ENCODE results near the gene MOSMO. TPM values are rescaled to one million over a fixed set of nuclear protein-coding genes. Genes with fewer than 3 reads are reported as not detected.

MOSMO gene
- total and polyA plus RNA-seq, 2 of the 13 experiments (the other 11 are each of a cell fraction or from before 2014, with no cell fraction given), result 26.7 to 32.6 TPM

- no peak overlapping the region for H2AFZ ChIP-seq (ENCODE audit: low read length)
- no peaks in the 10 kb centered on the region; a peak in 1 of 5 replicates for H3K36me3 ChIP-seq (replicated peaks in 1 of 2; ENCODE audit: control insufficient read depth in 1 of 2, insufficient read depth in 2 of 2, low read length in 2 of 2)
- TF ChIP-seq TIGD3 (CRISPR knock-in tag; IDR thresholded peaks at IDR 0.05; ENCODE audit: borderline replicate concordance) (no peak), MATR3 (CRISPR knock-in tag; IDR thresholded peaks at IDR 0.05) (no peak), MTF1 (CRISPR knock-in tag; IDR thresholded peaks at IDR 0.05) (0 out of 2 replicates have a peak, but pooled peaks have one; percentile 28)
- no peaks in the 10 kb centered on the region for H3K27me3 ChIP-seq (ENCODE audit: control insufficient read depth in 1 of 2, insufficient read depth in 2 of 2, low read length in 2 of 2)
- DNase-seq (ENCODE audit: low spot score) (no peak), FAIRE-seq (no peak), ATAC-seq (no peak)
- ChIA-PET POLR2A (no interaction called here), CTCF (ENCODE audit: low intra/inter-chr PET ratio, low total read pairs) (no interaction called here)
- no peaks in the 10 kb centered on the region for H4K20me1 ChIP-seq (ENCODE audit: insufficient read depth, low read length)
- no TSS peak for BruUV-seq (replicated peaks)
- intact Hi-C loops (cut with micrococcal nuclease; ENCODE audit: unreplicated experiment) (no loop called here), in situ Hi-C loops (cut with HindIII; ENCODE audit: extremely low pct_ligation_motif_present, low pct_unique_long_range_greater_than_20kb) (no loop called here)
- no peak overlapping the region for H3K4me3 ChIP-seq (replicated peaks in 1 of 3; ENCODE audit: insufficient read depth in 1 of 3, low read depth in 2 of 3, low read length in 3 of 3)
- no peak overlapping the region for H3K4me2 ChIP-seq (ENCODE audit: low read depth, low read length)
- no peaks in the 10 kb centered on the region for H3K4me1 ChIP-seq (ENCODE audit: insufficient read depth, low read length)
- H3K27ac ChIP-seq (ENCODE audit: extremely low read length, insufficient read depth, low read length), result no peak overlapping the region
- WGBS (ENCODE audit: low lambda C conversion rate), result 95% methylated on average over 12 of the region's 12 CpGs
- no peak overlapping the region for H3K9ac ChIP-seq (ENCODE audit: insufficient read depth, low read depth, low read length)
- H3K79me2 ChIP-seq (ENCODE audit: insufficient read depth, low read length), result no peaks in the 10 kb centered on the region
- H3K9me3 ChIP-seq (ENCODE audit: low read length), result peaks cover 6% of the 10 kb centered on the region; the same call in 1 of the 2 replicates
Measured at GRCh38 chr16:22070361-22071330, 62.7 kb downstream of the MOSMO start.

- H4K20me1 ChIP-seq (ENCODE audit: insufficient read depth, low read length), result no peaks in the 10 kb centered on the region
- H3K27ac ChIP-seq (ENCODE audit: extremely low read length, insufficient read depth, low read length), result no peak overlapping the region
- BruUV-seq (replicated peaks), result no TSS peak
- H3K4me2 ChIP-seq (ENCODE audit: low read depth, low read length), result no peak overlapping the region
- 92% methylated on average over 7 of the region's 7 CpGs for WGBS (ENCODE audit: low lambda C conversion rate)
- H3K4me1 ChIP-seq (ENCODE audit: insufficient read depth, low read length), result no peaks in the 10 kb centered on the region
- no peak for ATAC-seq
- ChIA-PET CTCF (ENCODE audit: low intra/inter-chr PET ratio, low total read pairs) (no interaction called here), POLR2A (interaction anchor here (1.4 kb wide), 1 partner anchor 64 kb away, joined by 4 read pairs; the partner anchor contains the start of gene MOSMO)
- FAIRE-seq, result no peak
- no peak for DNase-seq (ENCODE audit: low spot score)
- no peaks in the 10 kb centered on the region for H3K79me2 ChIP-seq (ENCODE audit: insufficient read depth, low read length)
- intact Hi-C loops (cut with micrococcal nuclease; ENCODE audit: unreplicated experiment) (no loop called here), in situ Hi-C loops (cut with HindIII; ENCODE audit: extremely low pct_ligation_motif_present, low pct_unique_long_range_greater_than_20kb) (no loop called here)
- H3K4me3 ChIP-seq (replicated peaks in 1 of 3; ENCODE audit: insufficient read depth in 1 of 3, low read depth in 2 of 3, low read length in 3 of 3), result no peak overlapping the region
- no peak for TF ChIP-seq ZNF629 (CRISPR knock-in tag; conservative IDR thresholded peaks at IDR 0.05)
- H3K36me3 ChIP-seq (replicated peaks in 1 of 2; ENCODE audit: control insufficient read depth in 1 of 2, insufficient read depth in 2 of 2, low read length in 2 of 2), result no peaks in the 10 kb centered on the region; a peak in 1 of 5 replicates
- no peak overlapping the region for H3K9ac ChIP-seq (ENCODE audit: insufficient read depth, low read depth, low read length)
- no peaks in the 10 kb centered on the region for H3K27me3 ChIP-seq (ENCODE audit: control insufficient read depth in 1 of 2, insufficient read depth in 2 of 2, low read length in 2 of 2)
- peaks cover 6% of the 10 kb centered on the region; the same call in 1 of the 2 replicates for H3K9me3 ChIP-seq (ENCODE audit: low read length)
- H2AFZ ChIP-seq (ENCODE audit: low read length), result no peak overlapping the region
Measured at GRCh38 chr16:22071331-22071910, 63.5 kb downstream of the MOSMO start.

Data from HepG2 (cell line).